Duodenal mucosa (tissue), 2 donors: ENCODE measurements around the gene RAB11FIP2.
"Not testable (repeated sequence)": the region's sequence is repeated elsewhere in the genome, so short reads cannot be mapped to it uniquely, and the experiment has no call there.

Source experiments
- H3K27ac ChIP-seq: one replicate; pipeline ENCODE4 v1.7.0; 2013; ENCODE audit warnings: low read depth, low read length
- H3K27me3 ChIP-seq, 2 donors: one replicate each; pipeline ENCODE4 v1.7.0; 2013; ENCODE audit warnings: low read length in 2 of 2, control low read depth in 1 of 2; ENCODE audit not compliant: insufficient read depth in 2 of 2, control insufficient read depth in 1 of 2
- H3K36me3 ChIP-seq, 2 donors: one replicate each; pipeline ENCODE4 v1.7.0; 2013; ENCODE audit warnings: low read length in 2 of 2, control low read depth in 1 of 2; ENCODE audit not compliant: insufficient read depth in 2 of 2, control insufficient read depth in 1 of 2
- H3K4me1 ChIP-seq, 2 donors: one replicate each; pipeline ENCODE4 v1.7.0; 2013; ENCODE audit warnings: low read length in 2 of 2, control low read depth in 1 of 2; ENCODE audit not compliant: insufficient read depth in 2 of 2, control insufficient read depth in 1 of 2
- H3K4me3 ChIP-seq, 2 donors: one replicate each; pipeline ENCODE4 v1.7.0; 2013; ENCODE audit warnings: low read length in 2 of 2, low read depth in 1 of 2
- H3K9ac ChIP-seq, 2 donors: one replicate each; pipeline ENCODE4 v1.7.0; 2013; ENCODE audit warnings: low read length in 2 of 2, low read depth in 1 of 2
- H3K9me3 ChIP-seq, 2 donors: one replicate each; pipeline ENCODE4 v1.7.0; 2013; ENCODE audit warnings: low read length in 2 of 2, control low read depth in 1 of 2; ENCODE audit not compliant: control insufficient read depth in 1 of 2

The RAB11FIP2 gene

GRCh38 chr10:118046395-118047156, at the start of gene RAB11FIP2:
Gene RAB11FIP2 (minus strand): TSS chr10:118046941. CDS start chr10:118046163, 778 bp downstream.
- H3K36me3 ChIP-seq, result no peaks in the 10 kb centered on the region
- no peaks in the 10 kb centered on the region for H3K9me3 ChIP-seq
- H3K27ac ChIP-seq, result peak within 1 kb of the TSS; percentile 85
- H3K27me3 ChIP-seq, result no peaks in the 10 kb centered on the region
- H3K4me3 ChIP-seq, result peak within 1 kb of the TSS; percentile 85 to 90
- H3K9ac ChIP-seq, result peak within 1 kb of the TSS; percentile 59 to 61
- peaks cover 15% of the 10 kb centered on the region in 2 donors for H3K4me1 ChIP-seq

DNA sequence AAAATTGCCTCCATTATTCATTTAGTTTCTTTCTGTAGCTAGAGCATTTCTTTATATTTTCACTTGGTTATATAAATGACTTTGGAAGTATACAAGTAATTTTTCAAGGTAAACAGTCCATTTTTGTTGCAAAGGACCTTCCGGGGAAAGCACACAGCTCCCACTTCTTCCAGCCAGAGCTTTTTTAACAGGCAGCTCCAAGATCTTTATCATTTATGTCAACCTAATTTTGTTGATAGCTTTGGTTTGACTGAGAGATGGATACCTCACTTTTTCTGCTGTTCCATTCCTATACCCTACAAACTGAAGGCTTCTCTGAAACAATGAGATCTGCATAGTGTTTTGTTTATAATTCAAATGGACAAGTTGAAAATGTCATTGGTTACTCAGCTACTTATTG, 49.3 kb upstream of the RAB11FIP2 start:
- H3K9me3 ChIP-seq, result no peaks in the 10 kb centered on the region
- no peak overlapping the region for H3K4me3 ChIP-seq
- H3K27me3 ChIP-seq, result no peaks in the 10 kb centered on the region
- H3K36me3 ChIP-seq, result no peaks in the 10 kb centered on the region
- no peak overlapping the region for H3K9ac ChIP-seq
- H3K27ac ChIP-seq, result no peak overlapping the region
- no peaks in the 10 kb centered on the region for H3K4me1 ChIP-seq

- Histone ChIP-seq H3K4me3 (no peak overlapping the region), H3K4me1 (no peaks in the 10 kb centered on the region), H3K9me3 (no peaks in the 10 kb centered on the region), H3K27ac (no peak overlapping the region), H3K27me3 (no peaks in the 10 kb centered on the region), H3K36me3 (no peaks in the 10 kb centered on the region), H3K9ac (no peak overlapping the region)
Measured at GRCh38 chr10:118092209-118092608, 45.5 kb upstream of the RAB11FIP2 start.

GRCh38 chr10:118080817-118081216, 34.1 kb upstream of the RAB11FIP2 start:
- Histone ChIP-seq H3K27ac (no peak overlapping the region), H3K9ac (no peak overlapping the region), H3K36me3 (no peaks in the 10 kb centered on the region), H3K4me3 (no peak overlapping the region), H3K27me3 (no peaks in the 10 kb centered on the region), H3K4me1 (no peaks in the 10 kb centered on the region), H3K9me3 (no peaks in the 10 kb centered on the region)

- H3K27me3 ChIP-seq, result no peaks in the 10 kb centered on the region
- no peaks in the 10 kb centered on the region for H3K4me1 ChIP-seq
- H3K4me3 ChIP-seq, result no peak overlapping the region
- H3K36me3 ChIP-seq, result no peaks in the 10 kb centered on the region
- H3K9ac ChIP-seq, result no peak overlapping the region
- H3K9me3 ChIP-seq, result no peaks in the 10 kb centered on the region
- no peak overlapping the region for H3K27ac ChIP-seq
Measured at GRCh38 chr10:118076705-118077104, 30.0 kb upstream of the RAB11FIP2 start.

DNA sequence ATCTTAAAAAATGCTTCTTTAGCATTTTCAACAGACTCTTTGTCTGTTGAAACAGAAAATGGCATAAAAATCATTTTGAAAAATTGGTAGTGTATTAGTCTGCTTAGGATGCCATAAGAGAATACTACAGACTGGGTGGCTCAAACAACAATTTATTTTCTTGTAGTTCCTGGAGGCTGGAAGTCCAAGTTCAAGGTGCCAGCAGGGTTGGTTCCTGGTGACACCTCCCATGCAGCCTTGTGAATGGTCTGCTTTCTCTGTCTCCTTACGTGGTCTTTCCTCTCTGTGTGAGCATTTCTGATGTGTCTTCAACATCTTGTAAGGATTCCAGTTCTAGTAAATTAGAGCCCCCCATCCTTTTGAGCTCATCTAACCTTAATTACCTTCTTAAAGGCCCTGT, 26.1 kb upstream of the RAB11FIP2 start:
- Histone ChIP-seq H3K9ac (no peak overlapping the region), H3K27ac (no peak overlapping the region), H3K9me3 (no peaks in the 10 kb centered on the region), H3K4me3 (no peak overlapping the region), H3K36me3 (no peaks in the 10 kb centered on the region), H3K27me3 (no peaks in the 10 kb centered on the region), H3K4me1 (peaks cover 0 to 5% of the 10 kb centered on the region in 2 donors)

- peaks cover 9 to 13% of the 10 kb centered on the region in 2 donors for H3K4me1 ChIP-seq
- H3K27ac ChIP-seq, H3K9me3 ChIP-seq, H3K36me3 ChIP-seq, H3K27me3 ChIP-seq, H3K9ac ChIP-seq, H3K4me3 ChIP-seq: not testable (repeated sequence)
Measured at GRCh38 chr10:118067389-118067788, 20.6 kb upstream of the RAB11FIP2 start.

- H3K36me3 ChIP-seq, result no peaks in the 10 kb centered on the region
- H3K27ac ChIP-seq, result no peak overlapping the region
- no peak overlapping the region for H3K4me3 ChIP-seq
- no peaks in the 10 kb centered on the region for H3K27me3 ChIP-seq
- peaks cover 14% of the 10 kb centered on the region in 2 donors for H3K4me1 ChIP-seq
- no peak overlapping the region for H3K9ac ChIP-seq
- H3K9me3 ChIP-seq, result no peaks in the 10 kb centered on the region
Measured at GRCh38 chr10:118062798-118063238, 16.1 kb upstream of the RAB11FIP2 start.

DNA sequence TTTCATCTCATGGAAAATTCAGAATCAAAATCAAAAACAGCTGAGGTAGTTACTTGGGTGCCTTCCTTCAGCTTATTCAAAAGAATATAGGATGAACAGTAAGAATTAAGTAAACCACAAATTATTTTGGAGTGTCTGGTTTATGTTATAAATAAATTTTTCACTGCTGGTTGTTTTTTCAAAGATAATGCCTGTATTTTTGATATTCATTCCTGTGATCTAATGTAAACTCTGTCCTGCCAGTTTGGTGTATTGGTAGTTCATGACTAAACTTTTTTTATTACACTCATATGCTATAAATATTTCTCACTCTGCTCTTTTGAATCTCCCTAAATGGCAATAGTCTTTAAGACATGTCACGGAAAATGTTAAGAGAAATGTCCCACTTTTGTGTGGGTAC, 11.6 kb upstream of the RAB11FIP2 start:
- Histone ChIP-seq H3K9ac (no peak overlapping the region), H3K9me3 (no peaks in the 10 kb centered on the region), H3K36me3 (no peaks in the 10 kb centered on the region), H3K27ac (no peak overlapping the region), H3K27me3 (no peaks in the 10 kb centered on the region), H3K4me3 (no peak overlapping the region), H3K4me1 (peaks cover 14% of the 10 kb centered on the region in 2 donors)

GRCh38 chr10:118057361-118057760, 10.6 kb upstream of the RAB11FIP2 start:
- Histone ChIP-seq H3K9ac (no peak overlapping the region), H3K27me3 (no peaks in the 10 kb centered on the region), H3K27ac (no peak overlapping the region), H3K36me3 (no peaks in the 10 kb centered on the region), H3K9me3 (no peaks in the 10 kb centered on the region), H3K4me3 (no peak overlapping the region), H3K4me1 (peaks cover 5% of the 10 kb centered on the region in 2 donors)
